Central memory CD4-positive, alpha-beta T cell (primary cell): Measurements from ENCODE around the gene PTPRG.
"Not testable (repeated sequence)": the region's sequence is repeated elsewhere in the genome, so short reads cannot be mapped to it uniquely, and the experiment has no call there.

Experiments
- DNase-seq: peaks from one replicate; pipeline ENCODE4 v3.0.0; 2022

PTPRG gene

GRCh38 chr3:61688307-61688984, 127.1 kb downstream of the PTPRG start:
- no peak for DNase-seq

GRCh38 chr3:61690016-61690415, 128.6 kb downstream of the PTPRG start:
- DNase-seq = no peak

GRCh38 chr3:61691466-61691865, 130.1 kb downstream of the PTPRG start:
- no peak for DNase-seq

- DNase-seq = no peak
Measured at GRCh38 chr3:61697301-61697700, 135.9 kb downstream of the PTPRG start.

- not testable (repeated sequence) for DNase-seq
Measured at GRCh38 chr3:61698278-61699072, 137.1 kb downstream of the PTPRG start.

GRCh38 chr3:61699622-61700021, 138.3 kb downstream of the PTPRG start:
- DNase-seq = no peak

- no peak for DNase-seq
Measured at GRCh38 chr3:61701011-61701410, 139.6 kb downstream of the PTPRG start.

GRCh38 chr3:61702453-61702852, 141.1 kb downstream of the PTPRG start:
- DNase-seq = no peak

GRCh38 chr3:61704807-61705206, 143.4 kb downstream of the PTPRG start:
- no peak for DNase-seq

GRCh38 chr3:61707492-61707891, 146.1 kb downstream of the PTPRG start:
- no peak for DNase-seq

- DNase-seq = not testable (repeated sequence)
Measured at GRCh38 chr3:61710920-61711319, 149.5 kb downstream of the PTPRG start.

- no peak for DNase-seq
Measured at GRCh38 chr3:61714225-61714624, 152.9 kb downstream of the PTPRG start.

- DNase-seq = no peak
Measured at GRCh38 chr3:61715886-61716527, 154.6 kb downstream of the PTPRG start.

- not testable (repeated sequence) for DNase-seq
Measured at GRCh38 chr3:61716693-61717092, 155.3 kb downstream of the PTPRG start.

GRCh38 chr3:61718565-61718964, 157.2 kb downstream of the PTPRG start:
- DNase-seq = no peak

- DNase-seq = no peak
Measured at GRCh38 chr3:61719278-61719977, 158.1 kb downstream of the PTPRG start.

- no peak for DNase-seq
Measured at GRCh38 chr3:61723038-61723437, 161.7 kb downstream of the PTPRG start.

GRCh38 chr3:61724183-61724582, 162.8 kb downstream of the PTPRG start:
- no peak for DNase-seq

GRCh38 chr3:61724801-61725200, 163.4 kb downstream of the PTPRG start:
- no peak for DNase-seq

- DNase-seq = no peak
Measured at GRCh38 chr3:61725851-61726333, 164.5 kb downstream of the PTPRG start.

GRCh38 chr3:61727435-61727834, 166.1 kb downstream of the PTPRG start:
- DNase-seq = no peak

- no peak for DNase-seq
Measured at GRCh38 chr3:61729038-61729634, 167.8 kb downstream of the PTPRG start.

GRCh38 chr3:61730056-61730455, 168.7 kb downstream of the PTPRG start:
- DNase-seq = no peak
